Measurements from ENCODE around the gene MYBPH. TPM values are rescaled to one million over a fixed set of nuclear protein-coding genes. Genes with fewer than 3 reads are reported as not detected.

The MYBPH gene
- total and polyA plus RNA-seq, 2 of the 13 experiments (the other 11 are each of a cell fraction or from before 2014, with no cell fraction given) = not detected

- no peak for DNase-seq (ENCODE audit: low spot score)
- Histone ChIP-seq H3K27ac (ENCODE audit: extremely low read length, insufficient read depth, low read length) (no peak overlapping the region), H3K4me2 (ENCODE audit: low read depth, low read length) (no peak overlapping the region; the same call in 1 of the 2 replicates), H3K4me1 (ENCODE audit: insufficient read depth, low read length) (peaks cover 20% of the 10 kb centered on the region), H3K27me3 (ENCODE audit: control insufficient read depth in 1 of 2, insufficient read depth in 2 of 2, low read length in 2 of 2) (no peaks in the 10 kb centered on the region), H3K36me3 (replicated peaks in 1 of 2; ENCODE audit: control insufficient read depth in 1 of 2, insufficient read depth in 2 of 2, low read length in 2 of 2) (no peaks in the 10 kb centered on the region), H3K4me3 (replicated peaks in 1 of 3; ENCODE audit: insufficient read depth in 1 of 3, low read depth in 2 of 3, low read length in 3 of 3) (no peak overlapping the region), H3K9me3 (ENCODE audit: low read length) (no peaks in the 10 kb centered on the region), H3K9ac (ENCODE audit: insufficient read depth, low read depth, low read length) (no peak overlapping the region), H3K79me2 (ENCODE audit: insufficient read depth, low read length) (no peaks in the 10 kb centered on the region), H4K20me1 (ENCODE audit: insufficient read depth, low read length) (no peaks in the 10 kb centered on the region), H2AFZ (ENCODE audit: low read length) (no peak overlapping the region)
- ChIA-PET CTCF (ENCODE audit: low intra/inter-chr PET ratio, low total read pairs) (no interaction called here), POLR2A (no interaction called here)
- 91% methylated on average over 12 of the region's 14 CpGs for WGBS (ENCODE audit: low lambda C conversion rate)
- no TSS peak for BruUV-seq (replicated peaks)
- ATAC-seq = no peak
- intact Hi-C loops (cut with micrococcal nuclease; ENCODE audit: unreplicated experiment) = no loop called here
- TF ChIP-seq KDM3A (CRISPR knock-in tag; IDR thresholded peaks at IDR 0.05; ENCODE audit: low read depth) = no peak
- FAIRE-seq = no peak
- in situ Hi-C loops (cut with HindIII; ENCODE audit: extremely low pct_ligation_motif_present, low pct_unique_long_range_greater_than_20kb) = no loop called here
Observed at GRCh38 chr1:203178821-203179666, 3.4 kb upstream of the MYBPH start.

- ATAC-seq = peak; percentile 91
- Histone ChIP-seq H3K79me2 (ENCODE audit: insufficient read depth, low read length) (no peaks in the 10 kb centered on the region), H3K27me3 (ENCODE audit: control insufficient read depth in 1 of 2, insufficient read depth in 2 of 2, low read length in 2 of 2) (peaks cover 0 to 4% of the 10 kb centered on the region in 2 experiments; a peak in 2 of 5 replicates), H4K20me1 (ENCODE audit: insufficient read depth, low read length) (no peaks in the 10 kb centered on the region), H3K9me3 (ENCODE audit: low read length) (no peaks in the 10 kb centered on the region), H2AFZ (ENCODE audit: low read length) (no peak overlapping the region), H3K4me1 (ENCODE audit: insufficient read depth, low read length) (peaks cover 20% of the 10 kb centered on the region), H3K27ac (ENCODE audit: extremely low read length, insufficient read depth, low read length) (no peak overlapping the region), H3K36me3 (replicated peaks in 1 of 2; ENCODE audit: control insufficient read depth in 1 of 2, insufficient read depth in 2 of 2, low read length in 2 of 2) (no peaks in the 10 kb centered on the region), H3K4me3 (replicated peaks in 1 of 3; ENCODE audit: insufficient read depth in 1 of 3, low read depth in 2 of 3, low read length in 3 of 3) (no peak overlapping the region), H3K9ac (ENCODE audit: insufficient read depth, low read depth, low read length) (no peak overlapping the region), H3K4me2 (ENCODE audit: low read depth, low read length) (peak overlapping the region; percentile 6)
- peak; percentile 84 for DNase-seq (ENCODE audit: low spot score)
- intact Hi-C loops (cut with micrococcal nuclease; ENCODE audit: unreplicated experiment) = no loop called here
- in situ Hi-C loops (cut with HindIII; ENCODE audit: extremely low pct_ligation_motif_present, low pct_unique_long_range_greater_than_20kb) = no loop called here
- FAIRE-seq = peak; percentile 90
- POLR2A ChIA-PET = no interaction called here
- BruUV-seq (replicated peaks) = no TSS peak
- WGBS (ENCODE audit: low lambda C conversion rate) = 0% methylated on average over 2 of the region's 5 CpGs
- CTCF ChIA-PET (ENCODE audit: low intra/inter-chr PET ratio, low total read pairs) = no interaction called here
- TF ChIP-seq KLF11 (CRISPR knock-in tag; IDR thresholded peaks at IDR 0.05) (no peak), XRCC5 (optimal IDR thresholded peaks at IDR 0.05; ENCODE audit: low read length) (peak; percentile 77), SP5 (CRISPR knock-in tag; IDR thresholded peaks at IDR 0.05; ENCODE audit: borderline replicate concordance, low read depth) (peak; percentile 67; the same call in 1 of the 2 replicates), FOXM1 (CRISPR knock-in tag; IDR thresholded peaks at IDR 0.05) (no peak), SOX5 (CRISPR knock-in tag; IDR thresholded peaks at IDR 0.05; ENCODE audit: borderline replicate concordance) (peak; percentile 70; the same call in 1 of the 2 replicates), TCF7 (IDR thresholded peaks at IDR 0.05; ENCODE audit: low read depth) (peak; percentile 54; the same call in 1 of the 2 replicates), SOX6 (IDR thresholded peaks at IDR 0.05) (no peak), SOX6 (CRISPR knock-in tag; IDR thresholded peaks at IDR 0.05) (peak; percentile 66), KAT7 (CRISPR knock-in tag; IDR thresholded peaks at IDR 0.05; ENCODE audit: borderline replicate concordance) (no peak), SOX13 (IDR thresholded peaks at IDR 0.05) (peak; percentile 67), SOX13 (CRISPR knock-in tag; conservative IDR thresholded peaks at IDR 0.05 in 1 of 2, IDR thresholded peaks at IDR 0.05 in 1 of 2) (peak in 1 of 2 experiments; percentile 71; a peak in 2 of 4 replicates), TMF1 (CRISPR knock-in tag; IDR thresholded peaks at IDR 0.05; ENCODE audit: low read depth) (no peak)
- TF ChIP-seq, protein P1, sequence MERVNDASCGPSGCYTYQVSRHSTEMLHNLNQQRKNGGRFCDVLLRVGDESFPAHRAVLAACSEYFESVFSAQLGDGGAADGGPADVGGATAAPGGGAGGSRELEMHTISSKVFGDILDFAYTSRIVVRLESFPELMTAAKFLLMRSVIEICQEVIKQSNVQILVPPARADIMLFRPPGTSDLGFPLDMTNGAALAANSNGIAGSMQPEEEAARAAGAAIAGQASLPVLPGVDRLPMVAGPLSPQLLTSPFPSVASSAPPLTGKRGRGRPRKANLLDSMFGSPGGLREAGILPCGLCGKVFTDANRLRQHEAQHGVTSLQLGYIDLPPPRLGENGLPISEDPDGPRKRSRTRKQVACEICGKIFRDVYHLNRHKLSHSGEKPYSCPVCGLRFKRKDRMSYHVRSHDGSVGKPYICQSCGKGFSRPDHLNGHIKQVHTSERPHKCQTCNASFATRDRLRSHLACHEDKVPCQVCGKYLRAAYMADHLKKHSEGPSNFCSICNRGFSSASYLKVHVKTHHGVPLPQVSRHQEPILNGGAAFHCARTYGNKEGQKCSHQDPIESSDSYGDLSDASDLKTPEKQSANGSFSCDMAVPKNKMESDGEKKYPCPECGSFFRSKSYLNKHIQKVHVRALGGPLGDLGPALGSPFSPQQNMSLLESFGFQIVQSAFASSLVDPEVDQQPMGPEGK (CRISPR knock-in tag; IDR thresholded peaks at IDR 0.05) = peak; percentile 59; the same call in 1 of the 2 replicates
- TF ChIP-seq, protein P2, sequence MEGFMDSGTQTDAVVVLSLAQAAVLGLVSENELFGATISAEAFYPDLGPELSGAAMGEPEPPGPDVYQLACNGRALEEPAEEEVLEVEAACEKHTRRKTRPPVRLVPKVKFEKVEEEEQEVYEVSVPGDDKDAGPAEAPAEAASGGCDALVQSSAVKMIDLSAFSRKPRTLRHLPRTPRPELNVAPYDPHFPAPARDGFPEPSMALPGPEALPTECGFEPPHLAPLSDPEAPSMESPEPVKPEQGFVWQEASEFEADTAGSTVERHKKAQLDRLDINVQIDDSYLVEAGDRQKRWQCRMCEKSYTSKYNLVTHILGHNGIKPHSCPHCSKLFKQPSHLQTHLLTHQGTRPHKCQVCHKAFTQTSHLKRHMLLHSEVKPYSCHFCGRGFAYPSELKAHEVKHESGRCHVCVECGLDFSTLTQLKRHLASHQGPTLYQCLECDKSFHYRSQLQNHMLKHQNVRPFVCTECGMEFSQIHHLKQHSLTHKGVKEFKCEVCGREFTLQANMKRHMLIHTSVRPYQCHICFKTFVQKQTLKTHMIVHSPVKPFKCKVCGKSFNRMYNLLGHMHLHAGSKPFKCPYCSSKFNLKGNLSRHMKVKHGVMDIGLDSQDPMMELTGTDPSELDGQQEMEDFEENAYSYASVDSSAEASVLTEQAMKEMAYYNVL (CRISPR knock-in tag; IDR thresholded peaks at IDR 0.05; ENCODE audit: borderline replicate concordance) = peak; percentile 73; the same call in 1 of the 2 replicates
Observed at GRCh38 chr1:203178083-203178482, 2.5 kb upstream of the MYBPH start.

Data from HepG2 (cell line).